Right cardiac atrium (tissue), 5 donors: ENCODE results near the gene KATNB1. TPM values are rescaled to one million over a fixed set of nuclear protein-coding genes. Genes with fewer than 3 reads are reported as not detected.
A peak's percentile ranks its signal among the peaks of the same experiment; 100 is the strongest.

Source experiments
- ATAC-seq, 2 donors: fragments of 200-7000 bp; cut with Tn5 transposase; one replicate each; pipeline versions ENCODE4 v1.8.0 to v1.9.1; 2020; ENCODE audit warnings: moderate library complexity in 2 of 2, mild to moderate bottlenecking in 1 of 2
- DNase-seq, 3 donors: peaks; one replicate each; pipeline ENCODE4 v3.0.0-alpha.2; 2020
- H3K27ac ChIP-seq: one replicate; pipeline ENCODE4 v1.5.1; 2013; ENCODE audit warnings: mild to moderate bottlenecking, low read length, control low read depth, moderate library complexity
- H3K27me3 ChIP-seq: one replicate; pipeline ENCODE4 v1.6.1; 2013; ENCODE audit not compliant: control insufficient read depth, insufficient read depth
- H3K4me1 ChIP-seq: one replicate; pipeline ENCODE4 v1.6.1; 2013; ENCODE audit warnings: low read length; ENCODE audit not compliant: control insufficient read depth, insufficient read depth
- H3K4me3 ChIP-seq: one replicate; pipeline ENCODE4 v1.5.1; 2013; ENCODE audit warnings: low read length, control low read depth
- H3K9me3 ChIP-seq: one replicate; pipeline ENCODE4 v1.6.1; 2013; ENCODE audit warnings: low read length; ENCODE audit not compliant: control insufficient read depth
- WGBS: extraction: QIAGEN DNeasy Blood & Tissue Kit; methylation state at CpG from one replicate; pipeline ENCODE4 v1.1.7; 2013; 5-methylcytosine and 5-hydroxymethylcytosine counted together
- intact Hi-C, 4 donors: fragments of 100-400 bp; cut with DNase I; formaldehyde crosslinking; loops; one replicate each; pipeline versions ENCODE4 v1.11.0 to v1.14.0; 2022 to 2023
- polyA plus RNA-seq: library from polyadenylated mRNA; stranded (reverse); fragments of 200-250 nt; gene quantifications from one replicate; pipeline ENCODE4 v1.2.3, GENCODE V29; 2013
- total RNA-seq, 4 donors: library from RNA; stranded (reverse); fragmentation: NEBNext Ultra II Directional; extraction: Animal tissue kit (Norgen Biotek cat#: 25700); gene quantifications; one replicate each; pipeline ENCODE4 v1.2.1, GENCODE V29; 2021
- donor health status: healthy with polysubstance abuse.
- donor health status: DM: no; HTN: yes; CAD: no.
- donor health status: DM: no; HTN: no; CAD: no.
- donor health status: DM: no; HTN: yes; CAD: no; lungs with severe emphysema.
- donor health status: DM: yes; HTN: yes; CAD: no.

The KATNB1 gene
- total and polyA plus RNA-seq, 5 donors, result 8.4 to 16.3 (median 12.0) TPM

DNA sequence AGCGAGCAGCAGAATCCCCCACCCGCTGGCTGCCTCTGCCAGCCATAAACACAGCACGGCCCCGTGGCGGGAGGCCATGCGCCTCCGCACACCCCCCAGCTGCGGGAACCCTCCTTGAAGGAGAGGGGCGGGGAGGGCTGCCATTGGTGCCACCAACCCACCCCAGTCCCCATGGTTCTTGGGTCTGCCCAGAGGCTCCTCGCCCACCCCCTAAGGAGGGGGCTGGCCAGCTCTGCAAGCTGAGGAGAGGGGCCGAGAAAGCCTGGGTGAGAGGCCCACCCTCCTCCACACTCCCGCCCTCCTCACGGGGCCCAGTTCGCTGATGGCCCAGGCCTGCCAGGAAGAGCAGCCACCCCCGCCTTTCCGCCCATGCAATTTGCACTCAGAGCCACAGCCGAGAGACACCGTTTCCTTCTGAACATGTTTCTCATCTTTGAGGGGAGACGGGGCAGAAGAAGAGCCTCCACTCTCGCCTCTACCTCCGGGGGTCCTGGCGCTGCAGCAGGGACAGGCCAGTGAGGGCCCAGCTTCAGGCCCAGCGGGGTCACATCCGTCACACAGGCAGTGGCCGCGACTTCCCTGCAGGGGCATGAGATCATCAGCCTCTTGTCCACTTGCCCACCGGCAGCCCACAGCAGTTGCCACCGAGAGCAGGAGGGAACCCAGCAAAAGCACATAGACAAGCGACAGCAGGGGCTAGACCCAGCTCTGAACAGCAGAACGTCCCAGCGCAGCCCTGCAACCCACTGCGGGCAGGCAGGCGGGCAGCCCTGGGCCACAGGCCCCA, 23.0 kb downstream of the KATNB1 start:
- 69% methylated on average over 33 of the region's 33 CpGs for WGBS
- Histone ChIP-seq H3K4me3 (no peak overlapping the region), H3K27ac (no peak overlapping the region), H3K27me3 (no peaks in the 10 kb centered on the region), H3K9me3 (no peaks in the 10 kb centered on the region), H3K4me1 (no peaks in the 10 kb centered on the region)
- DNase-seq, result peak; percentile 27 to 66 (median 54)
- intact Hi-C loops, result loop anchor here in 3 of 4 donors (2.0 to 10.0 kb wide), 3 partner anchors 104 to 246 kb away; partner anchors contain the start of genes USB1 (in 1 of the 3) and ZNF319 (in 1 of the 3)
- ATAC-seq, result peak in 1 of 2 donors; percentile 3

DNA sequence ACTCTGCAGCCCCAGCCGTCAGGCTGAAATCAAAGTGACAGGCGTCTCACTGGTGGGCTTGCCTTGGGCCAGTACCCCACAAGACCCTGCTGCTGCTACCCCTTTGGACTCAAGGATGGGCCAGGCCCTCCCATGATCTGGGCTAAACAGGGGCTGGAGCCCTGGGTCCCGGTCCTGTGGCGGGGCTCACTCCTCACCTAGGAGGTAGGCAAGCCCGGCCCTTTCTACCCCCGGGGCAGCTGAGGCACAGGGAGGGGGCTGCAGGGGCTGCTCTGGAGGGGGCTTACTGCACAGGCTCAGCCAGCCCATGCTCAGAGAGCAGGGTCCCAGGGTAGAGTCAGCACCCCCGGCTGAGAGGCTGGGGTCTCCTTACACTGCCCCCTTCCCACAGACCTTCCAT, 23.6 kb downstream of the KATNB1 start:
- DNase-seq (peak; percentile 12 to 57 (median 37)), ATAC-seq (no peak)
- intact Hi-C loops, result loop anchor here in 3 of 4 donors (2.0 to 10.0 kb wide), 3 partner anchors 104 to 246 kb away; partner anchors contain the start of genes USB1 (in 1 of the 3) and ZNF319 (in 1 of the 3)
- WGBS, result 81% methylated on average over 7 of the region's 7 CpGs
- Histone ChIP-seq H3K4me3 (no peak overlapping the region), H3K4me1 (no peaks in the 10 kb centered on the region), H3K9me3 (no peaks in the 10 kb centered on the region), H3K27me3 (no peaks in the 10 kb centered on the region), H3K27ac (no peak overlapping the region)

DNA sequence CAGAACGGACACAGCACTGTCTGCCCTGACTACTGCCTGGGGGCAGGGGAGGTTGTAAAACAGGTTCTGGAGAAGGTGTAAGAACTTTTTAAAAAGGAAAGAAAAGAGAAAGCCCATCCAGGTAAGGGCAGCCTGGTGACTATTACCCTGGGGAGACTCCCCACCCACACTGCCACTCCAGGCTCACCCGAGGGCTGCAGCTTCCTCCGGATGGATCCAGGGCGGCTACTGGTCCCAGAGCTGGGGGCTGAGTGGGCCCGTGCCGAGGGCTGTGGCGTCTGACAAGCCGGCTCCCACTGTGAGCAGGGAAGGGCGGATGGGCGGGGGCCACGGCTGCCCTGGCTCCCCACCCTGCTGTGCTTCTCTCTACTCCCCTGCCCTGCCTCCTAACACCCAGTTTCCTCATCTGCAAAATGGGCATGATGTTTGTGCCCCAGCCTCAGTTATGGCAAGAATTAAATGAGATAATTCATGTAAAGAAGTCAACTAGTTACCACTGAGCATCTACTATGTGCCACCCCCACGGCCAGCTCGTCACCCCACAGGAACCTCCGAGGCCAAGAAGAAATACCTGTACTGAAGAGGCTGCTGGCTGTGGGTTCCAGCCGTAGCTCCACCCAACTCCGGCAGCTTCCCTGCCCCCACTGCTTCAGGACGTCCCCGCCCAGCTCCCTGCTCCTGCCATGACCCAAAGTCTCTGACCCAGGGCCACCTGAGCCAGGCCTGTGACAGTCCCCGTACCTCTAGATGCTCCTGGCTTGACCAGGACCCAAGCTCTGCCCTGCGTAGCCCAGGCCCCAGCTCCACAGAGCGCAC, 24.2 kb downstream of the KATNB1 start:
- Histone ChIP-seq H3K27me3 (no peaks in the 10 kb centered on the region), H3K4me1 (peaks cover 2% of the 10 kb centered on the region), H3K4me3 (no peak overlapping the region), H3K27ac (no peak overlapping the region), H3K9me3 (no peaks in the 10 kb centered on the region)
- peak in 1 of 2 donors; percentile 1 for ATAC-seq
- peak; percentile 17 to 66 (median 42) for DNase-seq
- intact Hi-C loops, result loop anchor here in 3 of 4 donors (2.0 to 10.0 kb wide), 3 partner anchors 103 to 245 kb away; partner anchors contain the start of genes USB1 (in 1 of the 3) and ZNF319 (in 1 of the 3)
- 80% methylated on average over 21 of the region's 21 CpGs for WGBS

DNA sequence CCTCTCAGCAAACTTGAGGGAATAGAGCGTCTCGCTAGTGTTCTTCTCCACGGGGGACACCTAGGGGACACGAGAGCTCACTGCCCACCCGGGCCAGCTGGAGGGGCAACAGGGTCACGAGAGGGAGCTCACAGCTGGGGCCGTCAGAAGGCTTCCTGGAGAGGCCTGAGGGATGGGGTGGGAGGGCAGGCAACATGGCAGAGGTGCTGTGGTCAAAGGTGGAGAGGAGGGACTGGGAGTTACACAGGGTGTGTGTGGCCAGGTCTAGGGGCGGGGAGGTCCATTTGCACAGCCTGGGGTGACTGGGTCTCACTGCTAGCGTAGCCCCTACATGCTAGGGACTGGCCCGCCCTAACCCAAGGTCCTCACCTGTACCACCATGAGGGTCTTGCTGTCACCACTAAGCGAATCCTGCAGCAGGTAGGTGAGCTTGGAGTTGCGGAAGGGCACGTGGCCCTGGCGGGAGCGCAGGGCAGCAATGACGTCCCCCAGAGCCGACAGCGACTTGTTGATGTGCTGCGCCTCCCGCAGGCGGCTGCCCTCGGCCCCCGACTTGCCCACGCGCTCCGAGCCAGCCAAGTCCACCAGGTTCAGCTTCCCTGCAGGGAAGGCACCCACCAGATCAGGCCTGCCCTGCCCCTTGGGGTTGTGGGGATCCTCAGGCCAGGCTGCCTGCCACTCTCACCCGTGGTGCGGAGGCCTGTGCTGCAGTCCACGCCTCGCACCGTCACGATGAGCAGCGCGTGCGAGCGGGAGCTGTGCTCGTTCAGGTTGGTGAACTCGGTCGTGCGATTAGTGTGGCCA, 25.0 kb downstream of the KATNB1 start:
- WGBS, result 87% methylated on average over 40 of the region's 40 CpGs
- intact Hi-C loops, result no loop called here

DNA sequence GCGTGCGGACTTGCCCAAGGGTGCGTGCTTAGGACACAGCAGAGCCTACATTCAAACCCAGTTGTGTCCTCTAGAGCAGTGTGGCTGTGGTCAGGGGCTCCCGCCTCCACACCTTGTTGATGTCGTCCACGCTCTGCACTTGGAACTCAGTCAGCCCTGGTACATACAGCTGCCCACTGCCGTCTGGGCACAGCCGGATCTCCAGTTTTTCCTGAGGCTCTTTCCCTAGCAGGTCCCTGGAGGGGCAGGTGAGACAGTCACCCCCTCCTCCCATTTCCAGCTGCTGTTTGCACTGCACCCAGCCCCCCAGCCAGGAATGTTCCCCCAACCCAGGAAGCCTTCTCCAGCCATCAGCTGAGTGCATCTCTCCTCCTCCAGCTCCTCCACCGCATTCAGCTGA, 25.7 kb downstream of the KATNB1 start:
- 84% methylated on average over 9 of the region's 9 CpGs for WGBS
- H3K9me3 ChIP-seq, result no peaks in the 10 kb centered on the region
- H3K4me1 ChIP-seq, result peaks cover 2% of the 10 kb centered on the region
- H3K27me3 ChIP-seq, result no peaks in the 10 kb centered on the region
- DNase-seq, result peak in 1 of 3 donors; percentile 43
- no peak overlapping the region for H3K27ac ChIP-seq
- intact Hi-C loops, result no loop called here
- H3K4me3 ChIP-seq, result no peak overlapping the region
- ATAC-seq, result no peak

More for the DNA sequence above, 25.0 kb downstream of the KATNB1 start:
- Histone ChIP-seq H3K27ac (no peak overlapping the region), H3K9me3 (no peaks in the 10 kb centered on the region), H3K27me3 (no peaks in the 10 kb centered on the region), H3K4me1 (peaks cover 2% of the 10 kb centered on the region), H3K4me3 (no peak overlapping the region)
- DNase-seq (peak in 2 of 3 donors; percentile 46 to 48), ATAC-seq (no peak)

DNA sequence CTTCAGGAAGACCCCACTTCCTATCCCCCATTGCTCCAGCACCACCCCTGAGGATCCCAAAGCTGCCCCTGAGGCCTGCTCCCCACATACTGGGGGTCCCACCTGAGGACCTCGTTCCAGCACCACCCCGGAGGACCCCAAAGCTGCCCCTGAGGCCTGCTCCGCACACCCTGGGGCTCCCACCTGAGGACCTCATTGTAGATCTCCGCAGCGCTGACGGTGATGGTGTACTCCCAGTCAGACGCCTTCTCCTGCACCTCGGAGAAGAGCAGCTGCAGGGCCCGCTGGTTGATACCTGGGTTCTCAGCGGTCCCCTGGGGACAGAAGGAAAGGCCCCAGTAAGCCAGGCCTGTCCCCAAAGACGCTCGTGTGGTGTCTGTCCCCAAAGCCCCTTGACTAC, 26.4 kb downstream of the KATNB1 start:
- Histone ChIP-seq H3K27me3 (no peaks in the 10 kb centered on the region), H3K27ac (no peak overlapping the region), H3K4me1 (peaks cover 2% of the 10 kb centered on the region), H3K9me3 (no peaks in the 10 kb centered on the region), H3K4me3 (no peak overlapping the region)
- WGBS, result 93% methylated on average over 12 of the region's 12 CpGs
- ATAC-seq (no peak), DNase-seq (peak in 1 of 3 donors; percentile 44)
- intact Hi-C loops, result no loop called here

DNA sequence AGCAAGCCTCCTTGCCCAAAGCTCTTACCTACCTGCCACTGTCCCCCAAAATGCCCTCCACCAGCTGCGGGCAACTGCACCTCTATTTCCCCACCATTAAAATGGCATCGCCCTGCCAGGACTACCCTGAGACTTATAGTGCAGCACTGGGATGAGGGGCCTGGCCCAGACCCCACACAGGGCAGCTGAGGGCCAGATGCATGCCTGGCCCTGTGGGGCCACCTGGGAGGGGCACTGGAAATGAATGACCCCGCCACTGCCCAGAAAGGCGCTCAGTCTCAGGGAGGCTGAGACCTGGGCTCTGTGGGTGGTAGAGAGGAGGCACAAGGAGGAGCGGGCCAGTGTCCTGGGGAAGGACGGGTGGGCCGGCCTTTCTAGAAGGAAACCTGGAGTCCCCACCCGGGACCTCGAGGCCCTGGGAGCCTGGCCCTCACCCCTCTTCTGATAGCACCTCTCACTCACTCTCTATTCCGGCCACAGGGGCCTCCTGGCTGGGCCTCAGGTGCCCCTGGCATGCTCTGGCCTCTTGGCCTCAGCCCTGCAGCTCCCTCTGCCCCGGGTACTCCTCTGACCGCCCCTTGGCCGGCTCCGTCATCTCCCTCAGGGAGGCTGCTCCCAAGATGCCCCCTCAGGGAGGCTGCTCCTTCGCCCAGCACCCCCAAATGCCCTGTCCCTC, 26.9 kb downstream of the KATNB1 start:
- Histone ChIP-seq H3K27ac (no peak overlapping the region), H3K27me3 (no peaks in the 10 kb centered on the region), H3K9me3 (no peaks in the 10 kb centered on the region), H3K4me3 (no peak overlapping the region), H3K4me1 (peaks cover 2% of the 10 kb centered on the region)
- WGBS, result 80% methylated on average over 15 of the region's 15 CpGs
- intact Hi-C loops, result no loop called here
- ATAC-seq (no peak), DNase-seq (peak in 2 of 3 donors; percentile 40 to 47)

DNA sequence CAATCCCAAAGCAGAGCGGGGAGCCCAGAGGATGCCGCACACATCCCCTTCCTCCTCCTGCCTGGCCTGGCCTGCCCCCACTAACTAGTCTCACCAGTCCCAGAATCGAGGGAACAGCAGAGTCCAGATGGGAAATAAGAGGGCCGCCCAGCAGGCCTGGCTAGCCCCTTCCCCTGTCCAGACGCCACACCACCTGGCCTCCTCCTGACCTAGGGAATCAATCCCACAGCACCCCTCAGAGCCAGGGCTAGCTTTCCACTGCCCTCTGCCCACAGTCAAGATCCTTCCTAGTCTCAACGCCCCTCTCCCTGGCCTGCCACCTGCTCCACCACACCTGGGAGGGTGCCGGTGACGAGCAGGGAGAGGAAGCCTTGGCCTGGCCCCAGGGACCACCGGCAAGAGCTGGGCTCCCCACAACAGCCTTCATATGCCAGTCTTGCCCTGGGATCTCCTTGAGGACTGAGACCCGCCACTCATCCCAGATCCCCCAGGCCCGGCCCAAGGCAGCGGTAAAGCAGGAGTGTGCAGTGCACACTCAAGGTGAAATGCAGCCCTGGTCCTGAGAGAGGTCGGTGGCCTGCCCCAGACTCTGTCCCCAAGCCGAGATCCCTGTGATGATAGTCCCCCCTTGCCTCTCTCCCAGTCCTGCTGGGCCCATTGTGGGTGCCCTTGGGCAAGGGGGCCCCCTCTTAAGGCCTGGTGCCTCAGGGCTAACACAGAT, 27.9 kb downstream of the KATNB1 start:
- no peak overlapping the region for H3K4me3 ChIP-seq
- WGBS, result 92% methylated on average over 14 of the region's 14 CpGs
- H3K27me3 ChIP-seq, result no peaks in the 10 kb centered on the region
- intact Hi-C loops, result no loop called here
- no peaks in the 10 kb centered on the region for H3K9me3 ChIP-seq
- DNase-seq (peak in 1 of 3 donors; percentile 40), ATAC-seq (no peak)
- H3K4me1 ChIP-seq, result peaks cover 2% of the 10 kb centered on the region
- H3K27ac ChIP-seq, result no peak overlapping the region

DNA sequence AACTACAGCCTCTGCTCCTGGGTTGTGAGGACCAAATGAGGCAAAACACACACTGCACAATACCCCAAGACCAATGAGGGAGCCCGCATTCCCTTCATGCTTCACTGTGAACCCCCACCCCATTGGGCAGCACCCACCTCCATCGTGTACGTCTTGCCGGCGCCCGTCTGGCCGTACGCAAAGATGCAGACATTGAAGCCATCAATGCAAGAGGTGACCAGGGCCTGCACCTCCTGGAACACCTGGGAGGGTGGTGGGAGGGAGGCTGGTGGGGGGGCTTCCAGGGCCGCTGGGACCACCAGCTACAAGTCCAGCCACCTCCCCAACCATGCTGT, 28.4 kb downstream of the KATNB1 start:
- 97% methylated on average over 9 of the region's 9 CpGs for WGBS
- H3K4me1 ChIP-seq, result peaks cover 2% of the 10 kb centered on the region
- H3K9me3 ChIP-seq, result no peaks in the 10 kb centered on the region
- no peaks in the 10 kb centered on the region for H3K27me3 ChIP-seq
- DNase-seq (peak in 2 of 3 donors; percentile 37 to 45), ATAC-seq (no peak)
- no peak overlapping the region for H3K27ac ChIP-seq
- no peak overlapping the region for H3K4me3 ChIP-seq
- intact Hi-C loops, result no loop called here
